ENCODE measurements around the gene CMIP. TPM values are rescaled to one million over a fixed set of nuclear protein-coding genes. Genes with fewer than 3 reads are reported as not detected.

The CMIP gene
- total RNA-seq, 1 experiment from 2014 or later: 25.7 TPM

- Histone ChIP-seq H3K36me3 (ENCODE audit: low read depth, low read length) (peaks cover 27% of the 10 kb centered on the region; the same call in 1 of the 2 replicates), H2AFZ (ENCODE audit: low read length) (no peak overlapping the region), H3K27ac (ENCODE audit: low read length) (no peak overlapping the region), H3K9me3 (ENCODE audit: low read length) (no peaks in the 10 kb centered on the region), H3K9me2 (replicated peaks; ENCODE audit: low read length) (no peaks in the 10 kb centered on the region), H3K9ac (ENCODE audit: low read length) (no peak overlapping the region), H3K4me3 (ENCODE audit: low read length) (no peak overlapping the region), H3K79me2 (ENCODE audit: low read length) (peaks cover 19% of the 10 kb centered on the region), H3K4me2 (ENCODE audit: low read length) (no peak overlapping the region), H3K27me3 (ENCODE audit: low read length) (no peaks in the 10 kb centered on the region), H3F3A (ENCODE audit: low read length, unreplicated experiment) (no peaks in the 10 kb centered on the region), H4K20me1 (ENCODE audit: low read length) (no peaks in the 10 kb centered on the region), H3K4me1 (ENCODE audit: insufficient read depth, low read length) (no peaks in the 10 kb centered on the region)
- intact Hi-C loops (cut with micrococcal nuclease): no loop called here
- TF ChIP-seq CTCF (conservative IDR thresholded peaks at IDR 0.05; ENCODE audit: low read depth, low read length): no peak
- no peak for TF ChIP-seq EZH2 (IDR thresholded peaks at IDR 0.05; ENCODE audit: low read length, unreplicated experiment)
- no peak for TF ChIP-seq EZH2phosphoT487 (IDR thresholded peaks at IDR 0.05; ENCODE audit: borderline replicate concordance, low read length)
- TSS peak; percentile 3 for BruUV-seq (replicated peaks)
- DNase-seq (peak; percentile 6), ATAC-seq (peak; percentile 35; the same call in 1 of the 2 replicates)
- ChIA-PET POLR2A (ENCODE audit: unreplicated experiment) (interaction anchor here (0.7 to 1.0 kb wide), 2 partner anchors 15 to 249 kb away, joined by 3 read pairs; no protein-coding TSS in a partner anchor), CTCF (no interaction called here)
These were observed 209.7 kb downstream of the CMIP start for GRCh38 chr16:81654346-81654745.

GRCh38 chr16:81655469-81656162 is 211.0 kb downstream of the CMIP start:
- no peak overlapping the region for H3K27ac ChIP-seq (ENCODE audit: low read length)
- CTCF ChIA-PET: no interaction called here
- peaks cover 6% of the 10 kb centered on the region; the same call in 1 of the 2 replicates for H3K79me2 ChIP-seq (ENCODE audit: low read length)

More at GRCh38 chr16:81655469-81656162, 211.0 kb downstream of the CMIP start:
- Histone ChIP-seq H2AFZ (ENCODE audit: low read length) (no peak overlapping the region), H3K36me3 (ENCODE audit: low read depth, low read length) (peaks cover 29% of the 10 kb centered on the region; the same call in 1 of the 2 replicates), H3K4me2 (ENCODE audit: low read length) (no peak overlapping the region), H3K4me1 (ENCODE audit: insufficient read depth, low read length) (no peaks in the 10 kb centered on the region), H3K9me3 (ENCODE audit: low read length) (no peaks in the 10 kb centered on the region), H3K27me3 (ENCODE audit: low read length) (no peaks in the 10 kb centered on the region), H3K9me2 (replicated peaks; ENCODE audit: low read length) (no peaks in the 10 kb centered on the region), H3F3A (ENCODE audit: low read length, unreplicated experiment) (no peaks in the 10 kb centered on the region), H3K9ac (ENCODE audit: low read length) (no peak overlapping the region), H3K4me3 (ENCODE audit: low read length) (no peak overlapping the region), H4K20me1 (ENCODE audit: low read length) (no peaks in the 10 kb centered on the region)
- no TSS peak for BruUV-seq (replicated peaks)
- POLR2A ChIA-PET (ENCODE audit: unreplicated experiment): no interaction called here
- TF ChIP-seq CTCF (conservative IDR thresholded peaks at IDR 0.05; ENCODE audit: low read depth, low read length): no peak
- TF ChIP-seq EZH2phosphoT487 (IDR thresholded peaks at IDR 0.05; ENCODE audit: borderline replicate concordance, low read length): no peak
- no peak for TF ChIP-seq EZH2 (IDR thresholded peaks at IDR 0.05; ENCODE audit: low read length, unreplicated experiment)
- intact Hi-C loops (cut with micrococcal nuclease): no loop called here
- DNase-seq (no peak), ATAC-seq (no peak)
